C4-2B (cell line): Measurements from ENCODE around the gene S100A3.

ENCODE experiments used
- ZFX ChIP-seq: fragments of 450-650 bp; IDR thresholded peaks from 2 replicates; pipeline ENCODE4 v1.6.1; 2017
- TF ChIP-seq, protein P1 (sequence below): fragments of 450-650 bp; conservative IDR thresholded peaks from 2 replicates; pipeline ENCODE4 v1.5.1; 2017; ENCODE audit warnings: mild to moderate bottlenecking

DNA sequence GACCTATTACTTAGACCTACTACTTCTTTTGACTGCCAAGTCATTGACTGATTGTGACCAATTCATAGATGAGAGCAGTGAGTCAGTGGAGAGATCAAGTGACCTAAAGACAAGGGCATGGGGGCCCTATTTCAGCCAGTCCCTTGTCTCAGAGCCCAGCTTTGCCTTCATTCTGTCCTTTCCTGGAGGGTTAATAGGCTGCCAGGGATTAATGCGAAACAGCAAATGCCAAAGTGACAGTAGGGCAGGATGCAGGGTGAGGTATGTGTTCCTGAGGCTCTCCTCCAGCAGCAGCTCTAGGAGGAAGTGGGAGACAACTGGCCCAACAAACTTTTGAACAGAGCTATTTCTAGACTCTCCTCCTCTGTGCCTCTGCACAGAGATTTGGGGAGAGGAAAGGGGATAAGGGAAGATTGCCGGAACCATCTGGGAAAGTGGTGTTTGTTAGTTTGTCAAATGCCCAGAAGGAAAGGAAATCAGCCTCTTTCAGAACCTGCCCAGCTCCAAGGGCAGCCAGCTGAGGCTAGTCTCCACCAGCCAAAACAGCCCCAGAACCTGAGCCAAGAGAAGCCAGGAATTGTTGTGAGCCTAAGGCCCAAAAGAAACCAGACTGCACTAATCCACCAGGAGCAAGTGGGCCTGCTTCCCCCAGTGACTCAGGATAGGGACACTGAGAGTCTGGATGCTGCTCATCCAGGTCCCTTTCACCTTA, 4.9 kb upstream of the S100A3 start:
- TF ChIP-seq, protein P1, sequence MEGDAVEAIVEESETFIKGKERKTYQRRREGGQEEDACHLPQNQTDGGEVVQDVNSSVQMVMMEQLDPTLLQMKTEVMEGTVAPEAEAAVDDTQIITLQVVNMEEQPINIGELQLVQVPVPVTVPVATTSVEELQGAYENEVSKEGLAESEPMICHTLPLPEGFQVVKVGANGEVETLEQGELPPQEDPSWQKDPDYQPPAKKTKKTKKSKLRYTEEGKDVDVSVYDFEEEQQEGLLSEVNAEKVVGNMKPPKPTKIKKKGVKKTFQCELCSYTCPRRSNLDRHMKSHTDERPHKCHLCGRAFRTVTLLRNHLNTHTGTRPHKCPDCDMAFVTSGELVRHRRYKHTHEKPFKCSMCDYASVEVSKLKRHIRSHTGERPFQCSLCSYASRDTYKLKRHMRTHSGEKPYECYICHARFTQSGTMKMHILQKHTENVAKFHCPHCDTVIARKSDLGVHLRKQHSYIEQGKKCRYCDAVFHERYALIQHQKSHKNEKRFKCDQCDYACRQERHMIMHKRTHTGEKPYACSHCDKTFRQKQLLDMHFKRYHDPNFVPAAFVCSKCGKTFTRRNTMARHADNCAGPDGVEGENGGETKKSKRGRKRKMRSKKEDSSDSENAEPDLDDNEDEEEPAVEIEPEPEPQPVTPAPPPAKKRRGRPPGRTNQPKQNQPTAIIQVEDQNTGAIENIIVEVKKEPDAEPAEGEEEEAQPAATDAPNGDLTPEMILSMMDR: no peak
- TF ChIP-seq ZFX: no peak
